SH-SY5Y (cell line): ENCODE data around the gene DAPK1.

Experiments used
- GATA2 ChIP-seq: IDR thresholded peaks from 2 replicates; pipeline ENCODE4 v1.6.1; 2011; ENCODE audit warnings: mild to moderate bottlenecking, low read depth, low read length
- GATA3 ChIP-seq: IDR thresholded peaks from 2 replicates; pipeline ENCODE4 v1.6.1; 2011; ENCODE audit warnings: low read depth, mild to moderate bottlenecking, low read length, moderate library complexity

DNA sequence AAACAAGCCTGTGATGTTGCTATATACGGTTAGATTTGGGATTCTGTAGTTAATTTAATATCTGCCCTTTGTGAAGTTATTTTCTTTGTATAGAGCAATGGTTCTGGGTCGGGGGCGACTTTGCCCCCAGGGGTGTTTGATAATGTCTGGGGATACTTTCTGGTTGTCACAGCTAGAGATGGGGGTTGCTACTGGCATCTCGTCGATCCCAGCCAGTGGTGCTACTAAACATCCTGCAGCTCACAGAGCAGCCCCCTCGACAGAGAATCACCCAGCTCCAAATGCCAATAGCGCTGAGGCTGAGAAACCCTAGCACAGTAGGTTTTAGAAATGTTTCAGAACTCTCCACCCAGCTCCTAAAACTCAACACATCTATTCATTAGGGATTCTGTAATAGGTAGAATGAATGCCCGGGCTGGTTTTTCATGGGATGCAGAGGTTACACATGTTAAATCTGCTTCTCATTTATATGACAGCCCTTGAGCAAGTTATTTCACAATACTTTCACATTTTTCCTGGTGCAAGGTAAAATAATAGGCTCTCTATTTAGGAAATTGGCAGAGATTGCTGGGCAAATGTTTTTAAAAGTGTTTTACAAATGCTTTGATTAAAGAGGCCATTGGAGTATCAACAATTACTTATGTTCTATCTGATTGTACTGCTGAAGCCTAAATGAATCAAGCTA is 153.1 kb downstream of the DAPK1 start:
- TF ChIP-seq GATA2 (no peak), GATA3 (no peak)
